ENCODE results near the gene TMEM98.
"Not testable (repeated sequence)": the region's sequence is repeated elsewhere in the genome, so short reads cannot be mapped to it uniquely, and the experiment has no call there.

The TMEM98 gene

DNA sequence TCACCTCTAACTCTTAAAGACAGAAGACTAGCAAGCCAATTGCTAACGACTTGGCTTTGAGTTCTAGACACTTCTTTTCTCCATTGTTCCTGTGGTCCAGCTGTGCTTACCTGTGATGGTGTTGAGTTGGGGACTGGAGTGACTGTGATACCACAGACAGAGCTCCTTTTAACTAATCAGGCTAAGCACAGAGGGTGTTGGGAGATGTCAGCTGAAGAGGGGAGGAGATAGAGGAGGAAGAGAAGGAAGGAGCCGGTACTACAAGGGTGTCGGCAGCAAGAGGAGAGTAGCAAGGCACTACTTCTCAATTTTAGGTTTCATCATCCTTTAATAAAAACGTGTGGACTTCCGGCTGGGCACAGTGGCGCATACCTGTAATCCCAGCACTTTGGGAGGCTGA is 45.9 kb upstream of the TMEM98 start:
- TF ChIP-seq, protein P1, sequence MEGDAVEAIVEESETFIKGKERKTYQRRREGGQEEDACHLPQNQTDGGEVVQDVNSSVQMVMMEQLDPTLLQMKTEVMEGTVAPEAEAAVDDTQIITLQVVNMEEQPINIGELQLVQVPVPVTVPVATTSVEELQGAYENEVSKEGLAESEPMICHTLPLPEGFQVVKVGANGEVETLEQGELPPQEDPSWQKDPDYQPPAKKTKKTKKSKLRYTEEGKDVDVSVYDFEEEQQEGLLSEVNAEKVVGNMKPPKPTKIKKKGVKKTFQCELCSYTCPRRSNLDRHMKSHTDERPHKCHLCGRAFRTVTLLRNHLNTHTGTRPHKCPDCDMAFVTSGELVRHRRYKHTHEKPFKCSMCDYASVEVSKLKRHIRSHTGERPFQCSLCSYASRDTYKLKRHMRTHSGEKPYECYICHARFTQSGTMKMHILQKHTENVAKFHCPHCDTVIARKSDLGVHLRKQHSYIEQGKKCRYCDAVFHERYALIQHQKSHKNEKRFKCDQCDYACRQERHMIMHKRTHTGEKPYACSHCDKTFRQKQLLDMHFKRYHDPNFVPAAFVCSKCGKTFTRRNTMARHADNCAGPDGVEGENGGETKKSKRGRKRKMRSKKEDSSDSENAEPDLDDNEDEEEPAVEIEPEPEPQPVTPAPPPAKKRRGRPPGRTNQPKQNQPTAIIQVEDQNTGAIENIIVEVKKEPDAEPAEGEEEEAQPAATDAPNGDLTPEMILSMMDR (IDR thresholded peaks at IDR 0.05; ENCODE audit: poor library complexity, severe bottlenecking), result no peak
- H3K9me3 ChIP-seq (ENCODE audit: severe bottlenecking), result no peaks in the 10 kb centered on the region
- DNase-seq (ENCODE audit: low spot score) (no peak), ATAC-seq (ENCODE audit: low read depth) (no peak)
- H3K4me1 ChIP-seq (ENCODE audit: insufficient read depth, poor library complexity, severe bottlenecking), result no peaks in the 10 kb centered on the region
- H3K27me3 ChIP-seq (ENCODE audit: insufficient read depth, poor library complexity, severe bottlenecking), result no peaks in the 10 kb centered on the region
- H3K4me3 ChIP-seq (ENCODE audit: severe bottlenecking), result no peak overlapping the region
- H3K36me3 ChIP-seq (ENCODE audit: low read depth), result no peaks in the 10 kb centered on the region
- H3K27ac ChIP-seq (ENCODE audit: poor library complexity, severe bottlenecking), result no peak overlapping the region

DNA sequence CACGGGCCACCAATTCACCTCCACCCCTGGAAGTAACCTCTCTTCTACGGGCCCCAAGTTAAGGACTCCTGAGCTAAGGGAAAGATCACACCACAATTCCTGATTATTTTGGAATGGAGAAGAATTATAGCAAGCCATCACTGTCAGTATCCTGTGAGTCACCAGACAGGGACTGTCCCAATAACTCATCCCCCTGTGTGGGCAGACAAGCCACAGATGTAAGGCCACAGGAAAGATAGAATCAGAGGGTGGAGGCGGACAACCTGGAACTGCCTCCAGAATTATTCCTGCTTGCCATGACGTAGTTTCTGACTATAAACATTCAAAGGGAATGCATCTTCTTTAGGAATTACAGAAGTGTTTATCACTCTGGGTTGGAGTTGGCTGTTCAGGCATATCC is 45.2 kb upstream of the TMEM98 start:
- H3K27ac ChIP-seq (ENCODE audit: poor library complexity, severe bottlenecking), result no peak overlapping the region
- TF ChIP-seq, protein P1 (IDR thresholded peaks at IDR 0.05; ENCODE audit: poor library complexity, severe bottlenecking), result no peak
- no peak for DNase-seq (ENCODE audit: low spot score)
- H3K27me3 ChIP-seq (ENCODE audit: insufficient read depth, poor library complexity, severe bottlenecking), result no peaks in the 10 kb centered on the region
- no peaks in the 10 kb centered on the region for H3K9me3 ChIP-seq (ENCODE audit: severe bottlenecking)
- no peaks in the 10 kb centered on the region for H3K4me1 ChIP-seq (ENCODE audit: insufficient read depth, poor library complexity, severe bottlenecking)
- peak; percentile 52; the same call in 1 of the 3 replicates for ATAC-seq (ENCODE audit: low read depth)
- no peaks in the 10 kb centered on the region for H3K36me3 ChIP-seq (ENCODE audit: low read depth)
- H3K4me3 ChIP-seq (ENCODE audit: severe bottlenecking), result no peak overlapping the region

DNA sequence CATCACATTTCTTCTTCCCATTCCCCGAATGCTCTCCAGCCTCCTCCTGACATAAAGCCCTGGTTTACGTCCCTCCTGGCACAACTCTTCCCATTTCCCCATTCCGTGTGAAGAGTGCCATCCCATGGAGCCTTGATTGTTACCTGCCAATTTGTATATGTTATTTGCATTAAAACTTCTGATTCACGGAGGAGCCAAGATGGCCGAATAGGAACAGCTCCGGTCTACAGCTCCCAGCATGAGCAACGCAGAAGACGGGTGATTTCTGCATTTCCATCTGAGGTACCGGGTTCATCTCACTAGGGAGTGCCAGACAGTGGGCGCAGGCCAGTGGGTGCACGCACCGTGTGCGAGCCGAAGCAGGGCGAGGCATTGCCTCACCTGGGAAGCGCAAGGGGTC is 41.0 kb upstream of the TMEM98 start:
- not testable (repeated sequence) for H3K4me3 ChIP-seq (ENCODE audit: severe bottlenecking); H3K36me3 ChIP-seq (ENCODE audit: low read depth); H3K27me3 ChIP-seq (ENCODE audit: insufficient read depth, poor library complexity, severe bottlenecking); H3K4me1 ChIP-seq (ENCODE audit: insufficient read depth, poor library complexity, severe bottlenecking); H3K27ac ChIP-seq (ENCODE audit: poor library complexity, severe bottlenecking); DNase-seq (ENCODE audit: low spot score); H3K9me3 ChIP-seq (ENCODE audit: severe bottlenecking); ATAC-seq (ENCODE audit: low read depth)

DNA sequence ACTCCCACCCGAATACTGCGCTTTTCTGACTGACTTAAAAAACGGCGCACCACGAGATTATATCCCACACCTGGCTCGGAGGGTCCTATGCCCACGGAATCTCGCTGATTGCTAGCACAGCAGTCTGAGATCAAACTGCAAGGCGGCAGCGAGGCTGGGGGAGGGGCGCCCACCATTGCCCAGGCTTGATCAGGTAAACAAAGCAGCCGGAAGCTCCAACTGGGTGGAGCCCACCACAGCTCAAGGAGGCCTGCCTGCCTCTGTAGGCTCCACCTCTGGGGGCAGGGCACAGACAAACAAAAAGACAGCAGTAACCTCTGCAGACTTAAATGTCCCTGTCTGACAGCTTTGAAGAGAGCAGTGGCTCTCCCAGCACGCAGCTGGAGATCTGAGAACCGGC is 40.5 kb upstream of the TMEM98 start:
- H3K9me3 ChIP-seq (ENCODE audit: severe bottlenecking); H3K4me1 ChIP-seq (ENCODE audit: insufficient read depth, poor library complexity, severe bottlenecking); ATAC-seq (ENCODE audit: low read depth); DNase-seq (ENCODE audit: low spot score); H3K4me3 ChIP-seq (ENCODE audit: severe bottlenecking); H3K27me3 ChIP-seq (ENCODE audit: insufficient read depth, poor library complexity, severe bottlenecking); H3K36me3 ChIP-seq (ENCODE audit: low read depth); H3K27ac ChIP-seq (ENCODE audit: poor library complexity, severe bottlenecking): not testable (repeated sequence)

DNA sequence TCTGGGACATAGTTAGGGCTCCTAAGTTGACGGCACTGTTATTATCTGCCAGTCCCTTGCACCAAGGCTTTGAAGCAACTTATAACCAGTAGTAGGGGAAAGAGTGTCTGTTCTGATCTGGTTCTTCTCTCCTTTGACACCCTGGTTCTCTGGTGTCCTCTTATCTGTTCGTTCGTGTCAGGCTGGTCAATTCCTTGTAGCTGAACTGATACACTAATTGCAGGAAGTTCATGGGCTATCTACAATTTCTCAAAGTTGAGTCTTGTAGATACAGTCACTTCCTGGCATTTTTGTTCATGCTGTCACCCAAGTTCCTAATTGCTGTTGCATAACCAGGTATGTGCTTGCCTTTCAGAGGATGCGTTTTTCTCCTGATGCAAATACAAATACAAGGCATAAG is 33.7 kb upstream of the TMEM98 start:
- no peaks in the 10 kb centered on the region for H3K9me3 ChIP-seq (ENCODE audit: severe bottlenecking)
- H3K36me3 ChIP-seq (ENCODE audit: low read depth), result no peaks in the 10 kb centered on the region
- DNase-seq (ENCODE audit: low spot score) (no peak), ATAC-seq (ENCODE audit: low read depth) (peak; percentile 58; the same call in 2 of the 3 replicates)
- no peaks in the 10 kb centered on the region for H3K27me3 ChIP-seq (ENCODE audit: insufficient read depth, poor library complexity, severe bottlenecking)
- H3K27ac ChIP-seq (ENCODE audit: poor library complexity, severe bottlenecking), result no peak overlapping the region
- no peaks in the 10 kb centered on the region for H3K4me1 ChIP-seq (ENCODE audit: insufficient read depth, poor library complexity, severe bottlenecking)
- no peak overlapping the region for H3K4me3 ChIP-seq (ENCODE audit: severe bottlenecking)
- TF ChIP-seq, protein P1 (IDR thresholded peaks at IDR 0.05; ENCODE audit: poor library complexity, severe bottlenecking), result no peak

DNA sequence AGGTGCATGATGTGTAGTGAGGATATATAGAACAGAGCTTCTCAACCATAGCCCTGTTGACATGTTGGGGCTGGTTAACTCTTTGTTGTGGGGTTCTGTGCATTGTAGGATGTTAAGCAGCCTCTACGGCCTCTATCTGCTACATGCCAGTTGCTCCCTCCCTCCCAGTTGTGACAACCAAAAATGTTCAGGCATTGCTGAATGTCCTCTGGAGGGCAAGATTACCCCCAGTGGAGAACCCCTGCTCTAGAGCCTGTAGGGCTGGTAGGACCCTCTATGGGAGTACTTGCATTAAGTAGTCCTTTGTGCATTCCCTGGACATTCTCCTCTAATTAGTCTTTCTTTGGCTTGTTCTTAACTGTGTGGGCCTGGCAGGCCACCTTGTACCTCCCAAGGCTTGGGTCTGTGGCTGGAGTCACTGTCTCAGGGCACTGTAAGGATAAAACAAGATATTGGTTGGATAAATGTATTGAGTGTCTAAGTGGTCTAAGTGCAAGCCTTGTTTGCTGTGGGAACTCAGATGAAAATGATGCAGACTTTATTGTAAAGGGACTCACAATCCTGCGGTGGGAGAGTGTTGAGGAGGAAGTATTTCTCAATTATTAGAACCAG is 31.2 kb upstream of the TMEM98 start:
- no peaks in the 10 kb centered on the region for H3K4me1 ChIP-seq (ENCODE audit: insufficient read depth, poor library complexity, severe bottlenecking)
- TF ChIP-seq, protein P1 (IDR thresholded peaks at IDR 0.05; ENCODE audit: poor library complexity, severe bottlenecking), result no peak

More for the DNA sequence above, 31.2 kb upstream of the TMEM98 start:
- Histone ChIP-seq H3K27me3 (ENCODE audit: insufficient read depth, poor library complexity, severe bottlenecking) (no peaks in the 10 kb centered on the region), H3K36me3 (ENCODE audit: low read depth) (no peaks in the 10 kb centered on the region), H3K27ac (ENCODE audit: poor library complexity, severe bottlenecking) (no peak overlapping the region), H3K9me3 (ENCODE audit: severe bottlenecking) (no peaks in the 10 kb centered on the region), H3K4me3 (ENCODE audit: severe bottlenecking) (no peak overlapping the region)
- ATAC-seq (ENCODE audit: low read depth), result no peak
- DNase-seq (ENCODE audit: low spot score), result no peak

Measured in RWPE2 (cell line).